ENCODE data around the gene COL25A1.

Gene COL25A1

DNA sequence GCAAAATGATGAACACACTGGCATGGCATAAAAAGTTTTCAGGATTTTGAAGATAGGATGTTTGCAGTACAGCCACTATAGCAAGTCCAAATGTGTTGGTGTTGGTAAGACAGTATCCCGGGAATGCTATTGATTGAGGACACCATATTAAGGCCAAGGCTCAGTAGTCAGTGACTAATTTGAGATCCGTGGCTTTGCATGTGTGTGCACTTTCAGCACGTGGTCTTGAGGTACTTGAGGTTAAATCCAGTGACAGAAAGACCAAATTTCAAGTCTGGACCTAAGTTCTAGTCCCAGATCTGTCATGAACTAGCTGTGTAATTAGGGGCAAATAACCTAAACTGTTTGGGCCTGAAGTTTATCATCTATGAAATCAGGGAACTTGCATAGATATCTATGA lies 463.1 kb downstream of the COL25A1 start:
- TF ChIP-seq, protein P1, sequence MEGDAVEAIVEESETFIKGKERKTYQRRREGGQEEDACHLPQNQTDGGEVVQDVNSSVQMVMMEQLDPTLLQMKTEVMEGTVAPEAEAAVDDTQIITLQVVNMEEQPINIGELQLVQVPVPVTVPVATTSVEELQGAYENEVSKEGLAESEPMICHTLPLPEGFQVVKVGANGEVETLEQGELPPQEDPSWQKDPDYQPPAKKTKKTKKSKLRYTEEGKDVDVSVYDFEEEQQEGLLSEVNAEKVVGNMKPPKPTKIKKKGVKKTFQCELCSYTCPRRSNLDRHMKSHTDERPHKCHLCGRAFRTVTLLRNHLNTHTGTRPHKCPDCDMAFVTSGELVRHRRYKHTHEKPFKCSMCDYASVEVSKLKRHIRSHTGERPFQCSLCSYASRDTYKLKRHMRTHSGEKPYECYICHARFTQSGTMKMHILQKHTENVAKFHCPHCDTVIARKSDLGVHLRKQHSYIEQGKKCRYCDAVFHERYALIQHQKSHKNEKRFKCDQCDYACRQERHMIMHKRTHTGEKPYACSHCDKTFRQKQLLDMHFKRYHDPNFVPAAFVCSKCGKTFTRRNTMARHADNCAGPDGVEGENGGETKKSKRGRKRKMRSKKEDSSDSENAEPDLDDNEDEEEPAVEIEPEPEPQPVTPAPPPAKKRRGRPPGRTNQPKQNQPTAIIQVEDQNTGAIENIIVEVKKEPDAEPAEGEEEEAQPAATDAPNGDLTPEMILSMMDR (IDR thresholded peaks at IDR 0.05; ENCODE audit: low read depth, low read length) = no peak
- no peak for DNase-seq (ENCODE audit: extremely low read depth, low read depth)

DNA sequence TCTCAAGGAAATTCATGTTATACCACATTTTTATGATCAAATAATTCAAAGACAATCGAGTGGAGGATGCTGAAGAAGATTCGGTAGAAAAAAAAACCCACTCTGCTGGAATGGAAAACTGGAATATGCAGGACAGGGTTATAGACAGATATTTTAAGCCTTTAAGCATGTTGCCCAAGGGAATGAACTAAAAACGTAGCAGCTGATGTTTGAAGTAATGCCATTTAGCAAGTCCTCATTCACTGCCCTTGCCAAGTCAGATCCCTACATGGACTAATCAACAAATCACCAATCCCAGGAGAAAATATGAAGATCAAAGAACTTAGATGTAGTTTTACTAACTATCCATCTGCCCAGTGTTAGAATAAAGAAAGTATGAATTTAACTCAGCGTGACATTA lies 464.0 kb downstream of the COL25A1 start:
- TF ChIP-seq, protein P1 (IDR thresholded peaks at IDR 0.05; ENCODE audit: low read depth, low read length) = no peak
- no peak for DNase-seq (ENCODE audit: extremely low read depth, low read depth)

DNA sequence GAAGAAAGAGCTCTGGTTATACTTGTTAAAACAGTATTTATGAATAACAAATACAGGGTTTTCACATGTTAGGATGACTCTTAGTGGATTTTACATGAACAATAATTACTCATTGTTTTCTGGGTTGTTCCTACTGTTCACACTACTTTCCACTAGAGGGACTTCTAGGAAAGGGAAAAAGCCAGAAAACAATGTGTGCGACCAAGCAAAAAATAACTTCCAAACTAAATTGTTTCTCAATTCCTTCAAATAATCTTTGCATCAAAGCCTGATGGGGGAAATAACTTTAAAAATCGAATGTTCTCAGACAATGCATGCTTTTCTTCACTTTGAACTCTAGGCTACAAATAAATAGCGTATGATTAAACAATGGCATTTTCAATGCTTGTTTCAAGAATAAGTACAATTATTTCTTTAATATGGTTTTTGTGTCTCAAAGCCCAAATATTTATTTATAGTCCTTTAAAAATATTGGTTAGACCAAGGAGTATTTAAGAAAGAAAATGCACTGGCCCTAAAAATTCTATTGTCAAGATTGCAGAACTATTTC lies 467.5 kb downstream of the COL25A1 start:
- DNase-seq (ENCODE audit: extremely low read depth, low read depth) = no peak
- TF ChIP-seq, protein P1 (IDR thresholded peaks at IDR 0.05; ENCODE audit: low read depth, low read length) = peak; percentile 73

DNA sequence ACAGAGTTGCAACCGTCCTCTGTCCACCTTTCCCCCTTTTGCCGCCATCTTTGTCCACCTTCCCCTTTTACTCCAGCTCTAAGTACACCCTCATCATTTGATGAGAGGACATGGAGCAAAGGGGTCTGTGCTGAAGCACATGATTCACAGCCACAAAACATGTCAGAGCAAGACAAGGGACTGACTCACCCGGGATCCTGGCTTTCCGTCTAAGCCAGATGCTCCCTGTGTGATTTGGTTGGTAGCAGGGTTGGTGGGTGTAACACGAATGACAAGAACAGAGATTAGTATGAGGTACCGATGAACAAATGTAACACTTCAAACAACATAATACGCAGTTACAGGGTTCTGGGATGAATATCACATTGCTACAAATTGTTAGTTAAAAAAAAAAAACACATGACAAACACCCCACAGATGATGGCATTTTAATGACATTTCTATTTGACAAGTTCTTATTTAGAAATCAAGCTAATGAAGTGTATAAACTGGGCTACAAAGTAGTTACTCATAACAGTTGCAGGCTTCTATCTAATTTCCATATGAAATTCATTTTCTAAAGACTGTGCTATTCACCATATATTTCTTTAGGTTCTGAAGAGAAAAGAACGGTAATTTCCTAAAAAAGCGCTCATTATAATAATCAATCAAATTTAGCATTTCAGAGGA lies 468.2 kb downstream of the COL25A1 start:
- TF ChIP-seq, protein P1 (IDR thresholded peaks at IDR 0.05; ENCODE audit: low read depth, low read length) = no peak
- no peak for DNase-seq (ENCODE audit: extremely low read depth, low read depth)

DNA sequence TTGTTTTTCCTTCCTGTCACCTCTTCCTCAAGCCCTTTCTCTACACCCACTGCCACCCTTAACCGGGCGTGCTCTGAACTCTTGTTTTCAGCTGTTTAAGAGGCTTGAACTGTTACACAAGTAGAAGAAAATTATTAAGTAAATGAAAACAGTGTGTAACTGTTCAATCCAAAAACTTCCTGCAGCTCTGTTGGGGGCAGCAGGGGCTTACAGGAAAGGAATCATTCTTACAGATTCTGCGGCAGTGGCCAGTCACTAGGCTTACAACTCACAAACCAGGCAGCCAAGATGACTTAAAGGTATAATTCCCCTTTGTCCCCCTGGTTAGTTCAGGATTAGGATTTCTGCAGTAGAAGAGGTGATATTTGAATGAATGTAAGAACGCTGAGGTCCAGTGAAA lies 469.4 kb downstream of the COL25A1 start:
- no peak for DNase-seq (ENCODE audit: extremely low read depth, low read depth)

DNA sequence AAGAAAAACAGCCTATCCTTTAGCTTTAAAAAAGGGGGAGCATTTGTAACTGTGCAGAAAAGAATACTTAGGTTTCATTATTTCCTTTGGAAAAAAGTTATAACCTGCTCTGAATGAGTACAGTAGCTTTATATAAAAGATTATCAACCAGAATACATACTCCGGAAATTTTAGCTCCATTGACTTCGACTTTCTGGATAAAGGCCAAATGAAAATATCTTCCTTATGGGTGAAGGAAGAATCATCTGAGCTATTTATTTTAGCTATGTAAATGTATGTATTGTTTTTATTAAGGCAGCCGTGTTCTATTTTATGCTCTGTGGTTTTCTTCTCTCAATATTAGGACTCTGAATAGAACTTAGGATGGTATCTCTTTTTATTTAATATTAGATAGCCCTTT lies 470.6 kb downstream of the COL25A1 start:
- DNase-seq (ENCODE audit: extremely low read depth, low read depth) = no peak
- TF ChIP-seq, protein P1 (IDR thresholded peaks at IDR 0.05; ENCODE audit: low read depth, low read length) = no peak

More for the DNA sequence above, 469.4 kb downstream of the COL25A1 start:
- TF ChIP-seq, protein P1 (IDR thresholded peaks at IDR 0.05; ENCODE audit: low read depth, low read length) = peak; percentile 53

DNA sequence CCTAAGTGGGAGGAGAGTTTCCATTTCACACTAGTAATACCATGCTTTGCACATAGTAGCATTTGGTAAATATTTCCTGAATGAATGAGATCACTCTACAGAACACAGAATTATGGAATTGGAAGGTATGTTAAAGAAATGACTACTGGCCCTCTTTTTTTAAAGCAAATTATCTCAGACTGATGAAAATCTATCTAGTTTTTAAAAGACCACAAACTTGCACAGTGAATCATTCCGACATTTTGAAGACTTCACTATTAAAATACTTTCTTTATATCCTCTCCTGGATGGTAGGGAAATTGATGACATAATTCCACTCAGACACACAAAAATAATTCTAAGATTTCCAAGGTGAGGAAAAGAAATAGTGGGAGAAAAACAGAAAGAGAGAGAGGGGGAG lies 471.2 kb downstream of the COL25A1 start:
- no peak for DNase-seq (ENCODE audit: extremely low read depth, low read depth)
- TF ChIP-seq, protein P1 (IDR thresholded peaks at IDR 0.05; ENCODE audit: low read depth, low read length) = no peak
